ENCODE results near the gene ARL14.

ARL14 gene

DNA sequence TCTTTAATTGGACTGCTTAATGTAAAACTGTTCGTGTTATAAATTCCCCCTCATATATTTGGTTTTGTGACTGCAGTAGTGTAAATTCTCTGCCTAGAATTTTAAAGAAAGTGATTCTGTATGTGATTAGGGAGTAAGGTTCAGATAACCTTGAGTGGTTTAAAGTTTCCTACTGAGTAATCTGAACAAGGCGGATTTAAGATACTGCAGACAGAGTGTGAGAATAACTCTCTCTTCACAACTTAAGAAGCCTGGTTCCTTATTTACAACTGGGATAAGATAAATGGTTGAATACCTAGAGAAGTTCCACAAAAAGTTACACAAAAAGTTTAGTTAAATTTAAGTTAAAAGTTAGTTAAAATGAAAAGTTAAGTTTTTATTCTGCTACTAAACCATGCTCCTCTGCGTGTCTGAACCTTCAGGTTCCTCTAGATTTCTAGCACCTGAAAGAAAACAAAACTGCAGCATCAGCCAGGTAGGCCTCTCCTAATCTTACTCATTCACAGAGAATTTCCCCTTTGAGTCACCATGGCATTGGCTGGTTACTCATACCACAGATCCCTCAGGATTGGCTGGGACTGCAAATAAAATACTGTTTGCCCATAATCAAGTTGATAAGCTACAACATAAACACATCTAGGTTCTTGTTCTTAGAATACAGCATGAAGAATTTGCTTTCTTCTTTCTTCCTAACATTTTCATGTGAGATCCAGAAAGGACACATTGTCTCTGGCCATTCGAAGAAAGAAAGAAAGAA lies at the start of gene ARL14:
Gene ARL14, plus strand, starts transcription at position 614 of the 757 bp plus-strand sequence. CDS start 187 bp downstream, outside the sequence.
- DNase-seq: no peak

GRCh38 chr3:160629491-160629890 lies 47.5 kb upstream of the ARL14 start:
- DNase-seq: no peak

GRCh38 chr3:160633361-160634083 lies 43.4 kb upstream of the ARL14 start:
- no peak for DNase-seq

- DNase-seq: no peak
Measured at GRCh38 chr3:160635213-160635612, 41.7 kb upstream of the ARL14 start.

GRCh38 chr3:160637086-160637485 lies 39.9 kb upstream of the ARL14 start:
- no peak for DNase-seq

GRCh38 chr3:160638184-160638583 lies 38.8 kb upstream of the ARL14 start:
- DNase-seq: no peak

- DNase-seq: no peak
Measured at GRCh38 chr3:160641665-160642309, 35.2 kb upstream of the ARL14 start.

GRCh38 chr3:160643994-160644393 lies 33.0 kb upstream of the ARL14 start:
- no peak for DNase-seq

- DNase-seq: no peak
Measured at GRCh38 chr3:160644491-160644890, 32.5 kb upstream of the ARL14 start.

- DNase-seq: no peak
Measured at GRCh38 chr3:160648701-160649100, 28.3 kb upstream of the ARL14 start.

DNA sequence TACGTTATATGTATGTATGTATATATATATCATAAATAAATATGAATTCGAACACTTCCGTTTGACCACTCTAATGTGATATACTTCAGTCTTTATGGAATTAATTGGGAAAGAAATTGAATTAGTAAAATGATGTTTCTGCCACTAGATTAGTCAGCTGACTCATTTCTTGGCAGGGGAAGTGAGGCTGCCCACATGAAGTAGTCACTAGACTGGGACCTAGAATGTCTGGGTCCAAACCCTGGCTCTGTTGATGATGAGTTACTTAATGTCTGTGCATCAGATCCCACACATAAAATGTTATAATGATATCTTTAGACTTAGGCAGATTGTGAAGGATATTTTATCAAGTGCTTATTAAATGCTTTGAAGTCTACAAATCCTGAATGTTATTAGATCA lies 27.4 kb upstream of the ARL14 start:
- no peak for DNase-seq

GRCh38 chr3:160653512-160653911 lies 23.4 kb upstream of the ARL14 start:
- DNase-seq: no peak

- DNase-seq: no peak
Measured at GRCh38 chr3:160660902-160661301, 16.1 kb upstream of the ARL14 start.

DNA sequence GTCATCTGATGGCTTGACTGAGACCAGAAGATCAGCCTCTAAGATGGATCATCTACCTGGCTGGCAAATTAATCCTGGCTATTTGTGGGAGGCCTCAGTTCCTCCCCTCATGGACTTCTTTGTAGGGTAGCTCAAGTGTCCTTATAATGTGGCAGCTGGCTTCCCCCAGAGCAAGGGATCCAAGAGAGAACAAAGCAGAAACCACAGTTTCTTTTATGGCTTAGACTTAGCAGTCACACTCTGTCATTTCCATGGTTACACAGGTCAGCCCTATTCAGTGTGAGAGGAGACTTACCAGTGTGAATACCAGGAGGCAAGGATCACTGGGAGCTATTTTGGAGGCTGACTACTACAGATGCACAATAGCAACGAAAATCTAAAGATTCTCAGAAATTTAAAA lies 15.3 kb upstream of the ARL14 start:
- DNase-seq: no peak

DNA sequence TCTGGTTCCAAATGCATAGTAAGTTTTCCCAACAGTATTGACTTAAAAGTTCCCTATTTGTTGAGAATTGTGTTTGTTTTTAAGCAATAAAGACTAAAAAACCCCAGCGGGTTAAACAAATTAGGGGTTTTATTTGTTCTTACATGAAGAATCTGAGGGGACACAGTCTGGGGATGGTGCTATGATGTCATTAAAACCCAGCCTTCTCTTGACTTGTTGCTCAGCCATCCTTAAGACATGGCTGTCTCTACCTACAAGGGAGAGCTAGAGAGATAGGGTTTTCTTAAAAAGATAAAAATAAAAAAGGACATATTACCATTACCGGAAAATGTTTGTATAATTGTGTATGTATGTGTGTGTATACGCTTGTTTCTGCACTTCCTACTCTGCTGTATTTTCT lies 11.7 kb upstream of the ARL14 start:
- DNase-seq: no peak

- DNase-seq: peak; percentile 47
Measured at GRCh38 chr3:160665784-160666526, 11.0 kb upstream of the ARL14 start.

DNA sequence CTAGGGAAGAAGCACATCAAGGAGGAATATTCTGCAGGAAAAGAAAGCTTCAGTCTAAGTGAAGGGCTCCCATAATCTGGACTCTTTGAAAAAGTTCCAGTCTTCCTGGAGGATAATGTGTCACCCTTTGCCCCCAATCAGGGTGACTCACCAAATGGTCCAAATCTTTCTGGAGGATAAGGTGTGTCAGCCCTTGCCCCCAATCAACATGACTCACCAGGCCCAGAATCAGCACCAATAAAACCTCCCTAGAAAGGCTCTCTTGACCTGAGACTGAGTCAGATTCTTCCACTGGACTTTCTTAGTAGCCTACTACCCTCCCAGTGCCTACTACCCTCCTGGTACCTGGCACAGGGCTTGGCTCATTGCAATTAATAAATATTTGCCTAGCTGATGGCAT lies 9.5 kb upstream of the ARL14 start:
- no peak for DNase-seq

DNA sequence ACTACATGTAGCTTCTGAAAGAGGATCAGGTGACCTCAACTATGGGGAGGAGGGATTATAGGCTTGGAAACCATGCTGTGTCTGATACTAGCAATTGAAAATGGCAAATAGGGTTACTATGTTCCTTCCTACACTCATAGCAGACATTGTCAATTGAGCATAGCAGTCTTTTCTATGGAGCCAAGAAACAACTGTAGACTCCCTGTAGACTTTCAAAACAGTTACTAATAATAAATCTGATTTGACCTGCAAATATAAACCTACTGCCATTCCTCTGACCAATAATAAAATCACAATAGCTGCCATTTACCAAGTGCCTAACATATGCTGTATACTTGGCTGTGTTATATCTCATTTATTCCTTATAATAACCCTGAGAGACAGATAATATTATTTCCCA lies 8.5 kb upstream of the ARL14 start:
- DNase-seq: no peak

DNA sequence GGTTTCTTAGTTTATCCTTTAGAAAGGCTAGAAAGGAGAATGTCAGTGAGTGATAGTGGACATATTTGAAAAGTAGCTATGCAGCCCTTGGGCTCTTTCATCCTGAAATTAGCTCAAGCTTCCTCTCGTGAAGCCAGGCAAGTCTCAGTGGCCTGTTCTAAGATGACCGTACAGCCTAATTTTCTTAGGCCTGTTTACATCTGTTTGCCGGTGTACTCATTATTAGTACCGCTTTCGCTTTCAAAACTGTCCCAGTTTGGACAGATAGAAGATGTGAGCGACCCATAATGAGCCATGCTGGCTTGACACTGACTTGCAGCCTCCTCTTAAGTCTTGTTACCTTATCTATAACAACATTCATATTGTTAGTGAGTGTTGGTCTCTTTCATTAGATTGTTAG lies 5.7 kb upstream of the ARL14 start:
- DNase-seq: no peak

DNA sequence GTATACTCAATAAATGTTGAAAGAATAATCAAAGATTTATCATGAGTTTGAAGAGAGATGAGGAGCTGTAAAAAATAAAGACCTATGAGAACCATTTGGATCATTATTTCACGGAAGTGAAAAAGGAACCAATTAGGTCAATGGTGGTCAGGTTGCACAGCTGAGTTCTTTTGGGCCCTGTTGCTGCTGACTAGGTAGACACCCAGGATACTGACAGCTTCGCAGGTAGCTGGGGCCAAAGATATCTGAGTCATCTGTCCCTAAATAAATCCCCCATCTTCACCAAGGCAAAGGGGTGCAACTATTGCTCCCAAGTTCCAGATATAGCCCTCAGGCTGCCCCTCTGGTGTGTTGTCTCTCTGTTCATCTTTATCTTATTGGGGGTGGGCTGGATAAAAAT lies 5.0 kb upstream of the ARL14 start:
- DNase-seq: no peak

- no peak for DNase-seq
Measured at GRCh38 chr3:160673188-160673587, 3.8 kb upstream of the ARL14 start.

GRCh38 chr3:160675566-160676124 lies 1.3 kb upstream of the ARL14 start:
- DNase-seq: no peak

- no peak for DNase-seq
Measured at GRCh38 chr3:160677459-160677881, 510 bp downstream of the ARL14 start.
